ENCODE measurements around the gene OSBPL10. TPM values are rescaled to one million over a fixed set of nuclear protein-coding genes. Genes with fewer than 3 reads are reported as not detected.

OSBPL10 gene
- total and polyA plus RNA-seq, 7 donors = 2.3 to 77.7 (median 8.5) TPM

DNA sequence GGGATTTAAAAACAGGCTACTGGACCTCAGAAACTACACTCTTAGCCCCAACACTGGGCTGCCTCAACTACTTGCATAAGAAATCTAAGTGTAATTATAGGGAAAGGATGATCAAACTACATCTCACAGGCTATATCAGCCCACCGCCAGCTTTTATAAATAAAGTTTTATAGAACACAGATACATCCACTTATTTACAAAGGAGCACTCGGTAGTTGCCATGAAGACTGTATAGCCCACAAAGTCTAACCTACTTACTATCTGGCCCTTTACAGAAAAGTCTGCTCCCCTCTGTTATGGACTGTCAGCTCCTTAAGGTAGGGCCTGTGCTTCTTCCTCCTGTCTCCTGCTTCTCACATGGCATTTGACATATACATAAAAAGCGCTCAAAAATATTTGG is 9.5 kb downstream of the OSBPL10 start:
- no peak overlapping the region for H3K27ac ChIP-seq
- H3K4me1 ChIP-seq = peaks cover 0 to 28% (median 14%) of the 10 kb centered on the region in 4 donors
- TF ChIP-seq POLR2A (IDR thresholded peaks at IDR 0.05) (no peak), EP300 (IDR thresholded peaks at IDR 0.05) (no peak), POLR2AphosphoS5 (IDR thresholded peaks at IDR 0.05) (no peak), CTCF (IDR thresholded peaks at IDR 0.05) (no peak)
- H3K27me3 ChIP-seq = no peaks in the 10 kb centered on the region
- no peak for DNase-seq
- intact Hi-C loops (cut with DNase I) = no loop called here
- H3K9me3 ChIP-seq = no peaks in the 10 kb centered on the region
- H3K36me3 ChIP-seq = no peaks in the 10 kb centered on the region
- H3K4me3 ChIP-seq = no peak overlapping the region
- WGBS, 2 donors = 97% methylated on average over 3 of the region's 3 CpGs

DNA sequence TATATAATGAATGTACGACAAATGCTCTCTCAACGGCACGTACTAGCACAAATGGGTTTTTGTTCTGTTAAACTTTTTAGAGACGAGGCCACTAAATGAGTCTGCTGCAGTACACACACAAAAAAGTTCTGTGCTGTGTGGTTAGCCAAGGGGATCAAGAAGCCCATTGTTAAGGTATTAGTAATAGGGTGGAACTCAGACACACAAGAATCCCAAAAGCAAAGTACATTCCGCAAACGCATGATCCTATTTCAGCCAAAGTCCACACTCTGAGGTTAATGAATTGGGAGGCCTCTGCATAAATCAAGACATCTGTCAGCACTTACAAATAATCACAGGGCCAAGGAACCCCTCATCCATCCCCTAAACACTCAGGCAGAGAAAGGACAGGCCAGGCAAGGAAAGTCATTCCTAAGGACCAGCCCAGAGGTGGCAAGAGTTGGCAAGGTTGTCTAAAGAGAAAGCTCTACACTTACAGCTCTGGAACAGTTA is 12.1 kb downstream of the OSBPL10 start:
- DNase-seq = no peak
- intact Hi-C loops (cut with DNase I) = no loop called here

GRCh38 chr3:31968369-31968926 is 12.6 kb downstream of the OSBPL10 start:
- no peak for TF ChIP-seq POLR2A (IDR thresholded peaks at IDR 0.05)
- no peak for TF ChIP-seq EP300 (IDR thresholded peaks at IDR 0.05)
- TF ChIP-seq POLR2AphosphoS5 (IDR thresholded peaks at IDR 0.05) = peak in 1 of 4 donors; percentile 17
- TF ChIP-seq CTCF (IDR thresholded peaks at IDR 0.05) = no peak

More for the DNA sequence above, 12.1 kb downstream of the OSBPL10 start:
- H3K4me3 ChIP-seq = no peak overlapping the region
- no peak for TF ChIP-seq POLR2AphosphoS5 (IDR thresholded peaks at IDR 0.05)
- TF ChIP-seq CTCF (IDR thresholded peaks at IDR 0.05) = no peak
- TF ChIP-seq POLR2A (IDR thresholded peaks at IDR 0.05) = no peak
- no peak for TF ChIP-seq EP300 (IDR thresholded peaks at IDR 0.05)
- no peaks in the 10 kb centered on the region for H3K36me3 ChIP-seq
- whole genome bisulfite sequencing, 2 donors = 82 to 85% methylated on average over 6 of the region's 6 CpGs
- peak overlapping the region; percentile 50 to 66 (median 66) for H3K27ac ChIP-seq
- no peaks in the 10 kb centered on the region for H3K9me3 ChIP-seq
- H3K4me1 ChIP-seq = peaks cover 0 to 25% (median 11%) of the 10 kb centered on the region in 4 donors
- no peaks in the 10 kb centered on the region for H3K27me3 ChIP-seq

GRCh38 chr3:31967592-31967991 is 13.5 kb downstream of the OSBPL10 start:
- Histone ChIP-seq H3K36me3 (no peaks in the 10 kb centered on the region), H3K4me3 (no peak overlapping the region), H3K27me3 (no peaks in the 10 kb centered on the region), H3K27ac (peak overlapping the region; percentile 50 to 66 (median 66)), H3K9me3 (no peaks in the 10 kb centered on the region), H3K4me1 (peaks cover 0 to 20% (median 8%) of the 10 kb centered on the region in 4 donors)
- intact Hi-C loops (cut with DNase I) = no loop called here
- 82 to 86% methylated on average over 2 of the region's 2 CpGs for WGBS, 2 donors
- no peak for TF ChIP-seq POLR2A (IDR thresholded peaks at IDR 0.05)
- no peak for TF ChIP-seq CTCF (IDR thresholded peaks at IDR 0.05)
- no peak for TF ChIP-seq EP300 (IDR thresholded peaks at IDR 0.05)
- no peak for TF ChIP-seq POLR2AphosphoS5 (IDR thresholded peaks at IDR 0.05)
- DNase-seq = no peak

More at GRCh38 chr3:31968369-31968926, 12.6 kb downstream of the OSBPL10 start:
- Histone ChIP-seq H3K27ac (peak overlapping the region; percentile 50 to 66 (median 66)), H3K36me3 (no peaks in the 10 kb centered on the region), H3K4me1 (peaks cover 0 to 20% (median 8%) of the 10 kb centered on the region in 4 donors), H3K9me3 (no peaks in the 10 kb centered on the region), H3K4me3 (no peak overlapping the region), H3K27me3 (no peaks in the 10 kb centered on the region)
- 63 to 76% methylated on average over 2 of the region's 2 CpGs for WGBS, 2 donors
- DNase-seq = no peak
- intact Hi-C loops (cut with DNase I) = no loop called here
